Stimulated activated CD8-positive, alpha-beta memory T cell treated with anti-CD3 and anti-CD28 coated beads, Interleukin-12 subunit alpha, Interleukin-12 subunit beta, amount 100 ng/mL, for 24 hours (primary cell): ENCODE results near the gene HNRNPAB.

ENCODE experiments used
- DNase-seq: peaks from one replicate; pipeline ENCODE4 v3.0.0-alpha.2; 2020; ENCODE audit errors: extremely low read depth

The HNRNPAB gene

GRCh38 chr5:178204182-178204934 is at the start of gene HNRNPAB:
TSS of gene HNRNPAB (plus strand) at chr5:178204533. CDS start at chr5:178204838, 305 bp downstream.
- peak; percentile 79 for DNase-seq

- DNase-seq, result no peak
These were observed 49.3 kb upstream of the HNRNPAB start for GRCh38 chr5:178155065-178155464.

- DNase-seq, result no peak
These were observed 44.2 kb upstream of the HNRNPAB start for GRCh38 chr5:178160176-178160575.

- no peak for DNase-seq
These were observed 41.9 kb upstream of the HNRNPAB start for GRCh38 chr5:178162481-178162880.

- DNase-seq, result peak; percentile 71
These were observed 40.3 kb upstream of the HNRNPAB start for GRCh38 chr5:178163772-178164735.

- no peak for DNase-seq
These were observed 38.8 kb upstream of the HNRNPAB start for GRCh38 chr5:178165581-178165980.

GRCh38 chr5:178170455-178170854 is 33.9 kb upstream of the HNRNPAB start:
- no peak for DNase-seq

GRCh38 chr5:178174456-178174855 is 29.9 kb upstream of the HNRNPAB start:
- DNase-seq, result no peak

- DNase-seq, result no peak
These were observed 27.5 kb upstream of the HNRNPAB start for GRCh38 chr5:178176791-178177190.

GRCh38 chr5:178177569-178177968 is 26.8 kb upstream of the HNRNPAB start:
- no peak for DNase-seq

- no peak for DNase-seq
These were observed 24.0 kb upstream of the HNRNPAB start for GRCh38 chr5:178180141-178180863.

GRCh38 chr5:178182158-178182876 is 22.0 kb upstream of the HNRNPAB start:
- no peak for DNase-seq

GRCh38 chr5:178186427-178186826 is 17.9 kb upstream of the HNRNPAB start:
- no peak for DNase-seq

GRCh38 chr5:178187014-178187413 is 17.3 kb upstream of the HNRNPAB start, which contains the start of gene GMCL2:
TSS of gene GMCL2 (minus strand) at chr5:178187371. CDS start at chr5:178187299, 72 bp downstream.
- DNase-seq, result no peak

- DNase-seq, result no peak
These were observed 14.9 kb upstream of the HNRNPAB start for GRCh38 chr5:178189433-178189832.

GRCh38 chr5:178191661-178192060 is 12.7 kb upstream of the HNRNPAB start:
- no peak for DNase-seq

- no peak for DNase-seq
These were observed 12.1 kb upstream of the HNRNPAB start for GRCh38 chr5:178192244-178192643.

GRCh38 chr5:178192787-178193186 is 11.5 kb upstream of the HNRNPAB start:
- no peak for DNase-seq

GRCh38 chr5:178193251-178193809 is 11.0 kb upstream of the HNRNPAB start:
- no peak for DNase-seq

GRCh38 chr5:178194026-178194425 is 10.3 kb upstream of the HNRNPAB start:
- DNase-seq, result no peak

- DNase-seq, result no peak
These were observed 8.0 kb upstream of the HNRNPAB start for GRCh38 chr5:178196281-178196812.
